Endothelial cell of umbilical vein (primary cell): Measurements from ENCODE around the gene ABLIM1.

Experiments
- EZH2 ChIP-seq: IDR thresholded peaks from 2 replicates; pipeline ENCODE4 v1.6.1; 2012; ENCODE audit warnings: borderline replicate concordance, low read depth, mild to moderate bottlenecking, moderate library complexity, low read length, inconsistent platforms; ENCODE audit not compliant: severe bottlenecking
- MYC ChIP-seq: IDR thresholded peaks from one replicate; pipeline ENCODE4 v1.6.1; 2011; ENCODE audit warnings: mild to moderate bottlenecking, low read depth, low read length
- POLR2A ChIP-seq: IDR thresholded peaks from 2 replicates; pipeline ENCODE4 v1.6.1; 2012; ENCODE audit warnings: low read depth, mild to moderate bottlenecking, control low read depth, low read length
- TF ChIP-seq, protein P1 (sequence below), 2 donors: IDR thresholded peaks; 1 replicate in 1 of 2; 2 replicates in 1 of 2; pipeline ENCODE4 v1.5.1; 2011; ENCODE audit warnings: low read length in 2 of 2, mild to moderate bottlenecking in 2 of 2, moderate library complexity in 2 of 2, control low read depth in 1 of 2, inconsistent platforms in 1 of 2, low read depth in 1 of 2; ENCODE audit not compliant: insufficient read depth in 1 of 2; ENCODE audit errors: extremely low read depth in 1 of 2

DNA sequence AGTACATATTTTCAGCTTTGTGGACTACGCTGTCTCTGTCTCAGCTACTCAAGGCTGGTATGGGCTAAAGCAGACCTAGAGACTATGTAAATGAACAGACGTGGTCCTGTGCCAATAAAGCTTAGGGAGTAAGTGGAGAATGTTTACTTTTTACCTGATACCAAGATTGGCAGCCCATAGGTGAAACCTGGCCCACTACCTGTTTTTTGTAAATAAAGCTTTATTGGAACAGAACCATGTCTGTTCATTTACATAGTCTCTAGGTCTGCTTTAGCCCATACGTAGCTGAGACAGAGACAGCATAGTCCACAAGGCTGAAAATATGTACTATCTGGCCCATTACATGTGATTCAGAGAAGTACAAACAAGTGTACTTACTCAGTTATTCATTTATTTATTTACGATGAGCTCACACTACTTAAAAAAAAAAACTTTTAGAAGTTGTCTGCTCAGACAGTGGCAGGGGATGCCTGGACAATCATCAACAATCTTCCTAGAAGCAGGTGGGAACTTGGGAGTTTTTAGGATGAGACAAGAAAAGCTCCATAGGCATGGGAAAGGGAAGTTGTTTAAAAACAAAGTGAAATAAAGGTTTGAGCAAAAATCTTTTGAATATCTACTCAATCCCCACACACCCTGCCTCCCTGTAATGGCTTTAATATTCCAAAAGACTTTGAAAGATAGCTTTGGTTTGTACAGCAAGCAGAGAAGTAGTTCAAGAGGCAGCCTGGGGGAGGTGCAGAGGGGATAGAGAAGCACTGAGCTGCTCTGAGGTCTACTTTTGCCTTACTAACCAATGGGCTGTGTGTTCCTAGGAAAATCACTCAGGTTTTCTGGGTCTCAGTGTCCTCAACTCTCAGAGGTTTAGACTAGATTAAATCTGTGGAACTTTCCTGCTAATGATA is 139.4 kb downstream of the ABLIM1 start:
- TF ChIP-seq, protein P1, sequence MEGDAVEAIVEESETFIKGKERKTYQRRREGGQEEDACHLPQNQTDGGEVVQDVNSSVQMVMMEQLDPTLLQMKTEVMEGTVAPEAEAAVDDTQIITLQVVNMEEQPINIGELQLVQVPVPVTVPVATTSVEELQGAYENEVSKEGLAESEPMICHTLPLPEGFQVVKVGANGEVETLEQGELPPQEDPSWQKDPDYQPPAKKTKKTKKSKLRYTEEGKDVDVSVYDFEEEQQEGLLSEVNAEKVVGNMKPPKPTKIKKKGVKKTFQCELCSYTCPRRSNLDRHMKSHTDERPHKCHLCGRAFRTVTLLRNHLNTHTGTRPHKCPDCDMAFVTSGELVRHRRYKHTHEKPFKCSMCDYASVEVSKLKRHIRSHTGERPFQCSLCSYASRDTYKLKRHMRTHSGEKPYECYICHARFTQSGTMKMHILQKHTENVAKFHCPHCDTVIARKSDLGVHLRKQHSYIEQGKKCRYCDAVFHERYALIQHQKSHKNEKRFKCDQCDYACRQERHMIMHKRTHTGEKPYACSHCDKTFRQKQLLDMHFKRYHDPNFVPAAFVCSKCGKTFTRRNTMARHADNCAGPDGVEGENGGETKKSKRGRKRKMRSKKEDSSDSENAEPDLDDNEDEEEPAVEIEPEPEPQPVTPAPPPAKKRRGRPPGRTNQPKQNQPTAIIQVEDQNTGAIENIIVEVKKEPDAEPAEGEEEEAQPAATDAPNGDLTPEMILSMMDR (IDR thresholded peaks at IDR 0.05; ENCODE audit: extremely low read depth in 1 of 2, insufficient read depth in 1 of 2, low read depth in 1 of 2, low read length in 2 of 2): no peak
- TF ChIP-seq POLR2A (no peak), EZH2 (no peak), MYC (no peak)
